ENCODE data around the gene METTL22. TPM values are rescaled to one million over a fixed set of nuclear protein-coding genes. Genes with fewer than 3 reads are reported as not detected.

METTL22 gene
- polyA plus RNA-seq, 2 of the 4 experiments (the other 2 are of a cell fraction) = 21.0 to 40.9 TPM

DNA sequence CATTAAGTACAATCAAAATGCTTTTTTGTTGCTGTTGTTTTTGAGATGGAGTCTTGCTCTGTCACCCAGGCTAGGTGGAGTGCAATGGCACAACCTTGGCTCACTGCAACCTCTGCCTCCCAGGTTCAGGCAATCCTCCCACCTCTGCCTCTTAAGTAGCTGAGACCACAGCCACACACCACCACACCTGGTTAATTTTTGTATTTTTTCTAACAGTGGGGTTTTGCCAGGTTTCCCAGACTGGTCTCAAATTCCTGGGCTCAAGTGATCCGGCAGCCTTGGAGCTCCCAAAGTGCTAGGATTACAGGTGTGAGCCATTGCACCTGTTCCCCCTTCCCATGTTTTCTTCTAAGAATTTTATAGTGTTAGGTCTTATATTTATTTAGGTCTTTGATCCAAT is 48.0 kb downstream of the METTL22 start:
- TF ChIP-seq, protein P1, sequence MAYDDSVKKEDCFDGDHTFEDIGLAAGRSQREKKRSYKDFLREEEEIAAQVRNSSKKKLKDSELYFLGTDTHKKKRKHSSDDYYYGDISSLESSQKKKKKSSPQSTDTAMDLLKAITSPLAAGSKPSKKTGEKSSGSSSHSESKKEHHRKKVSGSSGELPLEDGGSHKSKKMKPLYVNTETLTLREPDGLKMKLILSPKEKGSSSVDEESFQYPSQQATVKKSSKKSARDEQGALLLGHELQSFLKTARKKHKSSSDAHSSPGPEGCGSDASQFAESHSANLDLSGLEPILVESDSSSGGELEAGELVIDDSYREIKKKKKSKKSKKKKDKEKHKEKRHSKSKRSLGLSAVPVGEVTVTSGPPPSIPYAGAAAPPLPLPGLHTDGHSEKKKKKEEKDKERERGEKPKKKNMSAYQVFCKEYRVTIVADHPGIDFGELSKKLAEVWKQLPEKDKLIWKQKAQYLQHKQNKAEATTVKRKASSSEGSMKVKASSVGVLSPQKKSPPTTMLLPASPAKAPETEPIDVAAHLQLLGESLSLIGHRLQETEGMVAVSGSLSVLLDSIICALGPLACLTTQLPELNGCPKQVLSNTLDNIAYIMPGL (CRISPR knock-in tag; IDR thresholded peaks at IDR 0.05; ENCODE audit: borderline replicate concordance) = no peak
- no peak for TF ChIP-seq SREBF2 (IDR thresholded peaks at IDR 0.05)
- no peak for TF ChIP-seq RCOR1 (IDR thresholded peaks at IDR 0.05; ENCODE audit: low read depth, low read length)
- TF ChIP-seq CBX2 (IDR thresholded peaks at IDR 0.05; ENCODE audit: borderline replicate concordance, low read depth) = no peak
- ATAC-seq = no peak
- no peak for FAIRE-seq
- ChIA-PET CTCF (interaction anchor here (1.9 to 17.0 kb wide), 3 partner anchors 12 to 211 kb away, joined by 5 to 173 read pairs (median 6); no protein-coding TSS in a partner anchor), POLR2A (no interaction called here)
- Histone ChIP-seq H3K9me3 (no peaks in the 10 kb centered on the region), H3K4me3 (no peak overlapping the region), H3K4me2 (no peak overlapping the region), H3K27ac (no peak overlapping the region), H3K4me1 (no peaks in the 10 kb centered on the region)
- no peak for DNase-seq (ENCODE audit: low read depth in 1 of 2, low spot score in 1 of 2)
- 92% methylated on average over 1 of the region's 1 CpG for WGBS (ENCODE audit: missing lambda C conversion rate)

DNA sequence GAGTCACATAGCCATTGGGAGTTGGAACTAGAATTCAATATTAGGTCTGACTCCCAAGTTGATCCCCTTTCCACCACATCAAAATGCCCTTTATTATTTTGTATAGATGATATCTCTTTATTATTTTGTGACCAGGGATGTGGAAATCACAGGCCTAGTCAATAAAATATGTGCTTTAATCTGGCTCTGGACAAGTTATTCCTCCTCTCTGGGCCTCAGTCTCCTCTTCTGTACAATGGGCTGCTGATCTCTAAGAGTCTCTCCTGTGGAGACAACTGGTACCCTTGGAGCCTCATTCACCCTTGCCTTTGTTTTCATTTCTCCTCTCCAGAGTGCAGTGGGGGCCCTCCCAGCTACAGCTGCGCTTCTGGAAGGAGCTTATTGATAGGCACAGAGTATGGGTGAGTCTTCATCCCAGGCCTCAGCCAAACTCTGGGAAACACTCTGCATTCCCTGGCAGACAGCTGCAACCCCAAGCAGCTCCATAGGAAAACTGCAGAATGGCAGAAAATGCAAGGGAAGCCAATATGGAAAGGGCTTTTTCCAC is 48.6 kb downstream of the METTL22 start:
- Histone ChIP-seq H3K27ac (no peak overlapping the region), H3K4me1 (0 out of 3 replicates have a peak, but pooled peaks cover 4% of the 10 kb centered on the region), H3K4me2 (no peak overlapping the region), H3K9me3 (no peaks in the 10 kb centered on the region), H3K4me3 (no peak overlapping the region)
- DNase-seq (ENCODE audit: low read depth in 1 of 2, low spot score in 1 of 2) (no peak), ATAC-seq (no peak), FAIRE-seq (no peak)
- 11% methylated on average over 1 of the region's 1 CpG for WGBS (ENCODE audit: missing lambda C conversion rate)
- POLR2A ChIA-PET = interaction anchor here (0.6 kb wide), 1 partner anchor 73 kb away, joined by 5 read pairs; no protein-coding TSS in a partner anchor
- CTCF ChIA-PET = interaction anchor here (0.9 to 17.0 kb wide), 7 partner anchors 8 to 213 kb away, joined by 3 to 173 read pairs (median 5); no protein-coding TSS in a partner anchor
- TF ChIP-seq ZNF302 (CRISPR knock-in tag; IDR thresholded peaks at IDR 0.05) (no peak), GATA3 (IDR thresholded peaks at IDR 0.05; ENCODE audit: borderline replicate concordance) (no peak), RNF2 (IDR thresholded peaks at IDR 0.05; ENCODE audit: borderline replicate concordance, low read depth) (no peak)
- TF ChIP-seq, protein P1 (CRISPR knock-in tag; IDR thresholded peaks at IDR 0.05; ENCODE audit: borderline replicate concordance) = no peak

DNA sequence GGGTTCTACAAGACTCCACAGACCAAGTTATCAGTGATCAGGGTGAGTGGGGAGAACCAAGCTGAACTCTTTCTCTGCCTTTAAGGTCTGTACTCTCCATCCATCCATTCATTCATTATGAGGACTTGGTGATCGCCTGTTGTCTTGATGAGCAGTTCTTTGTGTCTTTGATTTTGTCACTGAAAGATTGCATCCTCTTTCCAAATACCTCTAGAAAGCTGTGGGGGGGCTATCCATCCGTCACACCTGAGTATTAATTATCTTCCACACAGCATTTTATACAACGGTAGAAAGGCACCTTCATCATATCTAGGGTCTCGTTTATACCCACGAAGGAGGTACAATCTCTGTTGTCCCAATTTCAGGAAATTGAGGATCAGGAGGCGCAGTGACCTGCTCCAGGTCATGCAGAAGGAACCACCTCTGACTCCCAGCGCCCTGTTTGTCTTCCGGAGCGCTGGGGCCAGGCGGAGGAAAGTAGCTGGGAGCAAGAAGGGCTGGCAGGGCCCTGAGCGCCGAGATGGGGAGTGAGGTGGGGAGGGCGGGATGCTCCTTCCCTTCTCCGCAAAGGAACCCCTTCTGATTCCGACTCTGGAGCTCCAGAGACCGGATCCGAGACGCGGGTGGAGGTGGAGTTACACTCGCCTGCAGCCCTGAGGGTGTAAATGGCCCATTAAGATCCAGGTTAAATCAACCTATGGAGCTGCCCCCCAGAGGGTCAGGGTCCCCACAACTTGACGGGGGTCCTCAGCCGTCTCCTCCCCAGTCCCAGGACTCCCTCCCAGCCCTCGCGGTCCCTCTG is 52.3 kb downstream of the METTL22 start:
- WGBS (ENCODE audit: missing lambda C conversion rate) = 55% methylated on average over 20 of the region's 24 CpGs
- H3K4me3 ChIP-seq = peak overlapping the region; percentile 44
- H3K27ac ChIP-seq = peak overlapping the region in 1 of 2 experiments; percentile 66; a peak in 2 of 6 replicates
- no peak for TF ChIP-seq ZNF302 (CRISPR knock-in tag; IDR thresholded peaks at IDR 0.05)
- TF ChIP-seq, protein P2, sequence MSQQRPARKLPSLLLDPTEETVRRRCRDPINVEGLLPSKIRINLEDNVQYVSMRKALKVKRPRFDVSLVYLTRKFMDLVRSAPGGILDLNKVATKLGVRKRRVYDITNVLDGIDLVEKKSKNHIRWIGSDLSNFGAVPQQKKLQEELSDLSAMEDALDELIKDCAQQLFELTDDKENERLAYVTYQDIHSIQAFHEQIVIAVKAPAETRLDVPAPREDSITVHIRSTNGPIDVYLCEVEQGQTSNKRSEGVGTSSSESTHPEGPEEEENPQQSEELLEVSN (IDR thresholded peaks at IDR 0.05; ENCODE audit: borderline replicate concordance, low read depth) = no peak
- no peak for TF ChIP-seq SREBF2 (IDR thresholded peaks at IDR 0.05)
- no peak for TF ChIP-seq CHD4 (IDR thresholded peaks at IDR 0.05; ENCODE audit: borderline replicate concordance)
- TF ChIP-seq HOXB13 (CRISPR knock-in tag; IDR thresholded peaks at IDR 0.05; ENCODE audit: low read depth) = no peak
- TF ChIP-seq, protein P3, sequence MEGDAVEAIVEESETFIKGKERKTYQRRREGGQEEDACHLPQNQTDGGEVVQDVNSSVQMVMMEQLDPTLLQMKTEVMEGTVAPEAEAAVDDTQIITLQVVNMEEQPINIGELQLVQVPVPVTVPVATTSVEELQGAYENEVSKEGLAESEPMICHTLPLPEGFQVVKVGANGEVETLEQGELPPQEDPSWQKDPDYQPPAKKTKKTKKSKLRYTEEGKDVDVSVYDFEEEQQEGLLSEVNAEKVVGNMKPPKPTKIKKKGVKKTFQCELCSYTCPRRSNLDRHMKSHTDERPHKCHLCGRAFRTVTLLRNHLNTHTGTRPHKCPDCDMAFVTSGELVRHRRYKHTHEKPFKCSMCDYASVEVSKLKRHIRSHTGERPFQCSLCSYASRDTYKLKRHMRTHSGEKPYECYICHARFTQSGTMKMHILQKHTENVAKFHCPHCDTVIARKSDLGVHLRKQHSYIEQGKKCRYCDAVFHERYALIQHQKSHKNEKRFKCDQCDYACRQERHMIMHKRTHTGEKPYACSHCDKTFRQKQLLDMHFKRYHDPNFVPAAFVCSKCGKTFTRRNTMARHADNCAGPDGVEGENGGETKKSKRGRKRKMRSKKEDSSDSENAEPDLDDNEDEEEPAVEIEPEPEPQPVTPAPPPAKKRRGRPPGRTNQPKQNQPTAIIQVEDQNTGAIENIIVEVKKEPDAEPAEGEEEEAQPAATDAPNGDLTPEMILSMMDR (IDR thresholded peaks at IDR 0.05) = no peak
- TF ChIP-seq EHF (CRISPR knock-in tag; IDR thresholded peaks at IDR 0.05) = no peak
- TF ChIP-seq, protein P4, sequence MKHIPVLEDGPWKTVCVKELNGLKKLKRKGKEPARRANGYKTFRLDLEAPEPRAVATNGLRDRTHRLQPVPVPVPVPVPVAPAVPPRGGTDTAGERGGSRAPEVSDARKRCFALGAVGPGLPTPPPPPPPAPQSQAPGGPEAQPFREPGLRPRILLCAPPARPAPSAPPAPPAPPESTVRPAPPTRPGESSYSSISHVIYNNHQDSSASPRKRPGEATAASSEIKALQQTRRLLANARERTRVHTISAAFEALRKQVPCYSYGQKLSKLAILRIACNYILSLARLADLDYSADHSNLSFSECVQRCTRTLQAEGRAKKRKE (CRISPR knock-in tag; IDR thresholded peaks at IDR 0.05; ENCODE audit: low read depth) = no peak
- TF ChIP-seq, protein P1 (CRISPR knock-in tag; IDR thresholded peaks at IDR 0.05; ENCODE audit: borderline replicate concordance) = no peak
- TF ChIP-seq ZSCAN20 (CRISPR knock-in tag; IDR thresholded peaks at IDR 0.05) = no peak
- TF ChIP-seq FOXS1 (CRISPR knock-in tag; IDR thresholded peaks at IDR 0.05) = no peak
- TF ChIP-seq JUN (IDR thresholded peaks at IDR 0.05) = no peak
- POLR2A ChIA-PET = no interaction called here
- H3K4me2 ChIP-seq = peak overlapping the region; percentile 78
- FAIRE-seq (no peak), DNase-seq (ENCODE audit: low read depth in 1 of 2, low spot score in 1 of 2) (no peak), ATAC-seq (peak; percentile 65)
- CTCF ChIA-PET = interaction anchor here (0.7 to 1.2 kb wide), 3 partner anchors 12 to 106 kb away, joined by 3 to 8 read pairs (median 3); no protein-coding TSS in a partner anchor
- H3K4me1 ChIP-seq = peaks cover 24% of the 10 kb centered on the region
- no peaks in the 10 kb centered on the region for H3K9me3 ChIP-seq

All from A549 (cell line).